ENCODE measurements around the gene AUH. TPM values are rescaled to one million over a fixed set of nuclear protein-coding genes. Genes with fewer than 3 reads are reported as not detected.

AUH gene
- total and polyA plus RNA-seq, 2 donors (not counting 1 experiment from before 2014, with no cell fraction given) = 11.3 to 55.5 TPM

DNA sequence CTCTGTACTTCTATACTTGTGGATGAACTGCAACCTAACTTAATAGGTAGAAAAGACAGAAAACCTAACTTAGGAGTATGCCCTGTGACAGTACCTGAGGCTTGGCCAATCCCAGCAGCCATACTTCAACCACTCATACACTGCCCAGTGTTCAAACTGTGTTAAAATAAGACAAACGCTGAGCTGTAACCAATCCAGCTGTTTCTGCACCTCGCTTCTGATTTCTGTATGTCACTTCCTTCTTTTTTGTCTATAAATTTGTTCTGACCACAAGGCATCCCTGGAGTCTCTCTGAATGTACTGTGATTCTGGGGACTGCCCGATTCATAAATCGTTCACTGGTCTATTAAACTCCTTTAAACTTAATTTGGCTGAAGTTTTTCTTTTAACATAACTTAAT, 41.4 kb downstream of the AUH start:
- H3K36me3 ChIP-seq (ENCODE audit: control insufficient read depth, insufficient read depth, low read length) = no peaks in the 10 kb centered on the region
- H3K4me3 ChIP-seq (replicated peaks in 1 of 4; ENCODE audit: control extremely low read depth in 1 of 4, insufficient read depth in 1 of 4, low read depth in 3 of 4, low read length in 4 of 4) = no peak overlapping the region
- no peaks in the 10 kb centered on the region for H3K4me1 ChIP-seq (ENCODE audit: control insufficient read depth, extremely low read depth, insufficient read depth, low read length)
- H3K27me3 ChIP-seq (ENCODE audit: control insufficient read depth, insufficient read depth, low read length) = no peaks in the 10 kb centered on the region
- no peak for DNase-seq (ENCODE audit: low read depth in 2 of 2)
- no peaks in the 10 kb centered on the region for H4K20me1 ChIP-seq (ENCODE audit: control insufficient read depth, extremely low read depth, insufficient read depth, low read length)
- no peaks in the 10 kb centered on the region for H3K79me2 ChIP-seq (ENCODE audit: control insufficient read depth, insufficient read depth, low read length)
- H3K9me3 ChIP-seq (ENCODE audit: control insufficient read depth, insufficient read depth, low read depth, low read length) = no peaks in the 10 kb centered on the region
- H3K9ac ChIP-seq (ENCODE audit: insufficient read depth, low read length) = no peak overlapping the region
- no peak for TF ChIP-seq EZH2 (IDR thresholded peaks at IDR 0.05; ENCODE audit: low read length, missing control alignments)
- TF ChIP-seq, protein P1, sequence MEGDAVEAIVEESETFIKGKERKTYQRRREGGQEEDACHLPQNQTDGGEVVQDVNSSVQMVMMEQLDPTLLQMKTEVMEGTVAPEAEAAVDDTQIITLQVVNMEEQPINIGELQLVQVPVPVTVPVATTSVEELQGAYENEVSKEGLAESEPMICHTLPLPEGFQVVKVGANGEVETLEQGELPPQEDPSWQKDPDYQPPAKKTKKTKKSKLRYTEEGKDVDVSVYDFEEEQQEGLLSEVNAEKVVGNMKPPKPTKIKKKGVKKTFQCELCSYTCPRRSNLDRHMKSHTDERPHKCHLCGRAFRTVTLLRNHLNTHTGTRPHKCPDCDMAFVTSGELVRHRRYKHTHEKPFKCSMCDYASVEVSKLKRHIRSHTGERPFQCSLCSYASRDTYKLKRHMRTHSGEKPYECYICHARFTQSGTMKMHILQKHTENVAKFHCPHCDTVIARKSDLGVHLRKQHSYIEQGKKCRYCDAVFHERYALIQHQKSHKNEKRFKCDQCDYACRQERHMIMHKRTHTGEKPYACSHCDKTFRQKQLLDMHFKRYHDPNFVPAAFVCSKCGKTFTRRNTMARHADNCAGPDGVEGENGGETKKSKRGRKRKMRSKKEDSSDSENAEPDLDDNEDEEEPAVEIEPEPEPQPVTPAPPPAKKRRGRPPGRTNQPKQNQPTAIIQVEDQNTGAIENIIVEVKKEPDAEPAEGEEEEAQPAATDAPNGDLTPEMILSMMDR (conservative IDR thresholded peaks at IDR 0.05 in 1 of 2, IDR thresholded peaks at IDR 0.05 in 1 of 2; ENCODE audit: low read depth in 1 of 2, low read length in 2 of 2) = no peak
- no peak overlapping the region for H3K4me2 ChIP-seq (ENCODE audit: extremely low read depth, insufficient read depth, low read length)
- no peak overlapping the region for H3K27ac ChIP-seq (ENCODE audit: insufficient read depth, low read length)
- H2AFZ ChIP-seq (ENCODE audit: low read length) = no peak overlapping the region

DNA sequence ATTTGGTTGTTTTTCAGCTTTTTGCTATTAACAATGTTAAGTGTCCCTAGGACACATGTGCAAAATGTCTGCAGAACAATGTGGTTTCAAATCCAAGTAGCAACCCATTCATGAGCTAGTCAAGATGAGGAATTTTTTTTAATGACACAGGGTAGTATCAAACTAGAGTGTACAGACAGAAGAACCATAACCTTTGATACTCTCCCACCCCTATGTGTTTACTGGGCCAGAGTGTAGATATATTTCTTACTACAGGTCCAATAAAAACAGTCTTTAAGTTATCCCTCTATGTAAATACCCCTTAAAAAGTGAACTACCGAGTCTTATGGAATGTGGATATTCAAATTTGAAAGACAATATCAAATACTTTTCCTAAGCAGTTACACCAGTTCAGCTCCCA, 45.6 kb downstream of the AUH start:
- Histone ChIP-seq H4K20me1 (ENCODE audit: control insufficient read depth, extremely low read depth, insufficient read depth, low read length) (no peaks in the 10 kb centered on the region), H3K4me3 (replicated peaks in 1 of 4; ENCODE audit: control extremely low read depth in 1 of 4, insufficient read depth in 1 of 4, low read depth in 3 of 4, low read length in 4 of 4) (no peak overlapping the region), H3K4me1 (ENCODE audit: control insufficient read depth, extremely low read depth, insufficient read depth, low read length) (no peaks in the 10 kb centered on the region), H2AFZ (ENCODE audit: low read length) (no peak overlapping the region), H3K36me3 (ENCODE audit: control insufficient read depth, insufficient read depth, low read length) (no peaks in the 10 kb centered on the region), H3K27ac (ENCODE audit: insufficient read depth, low read length) (no peak overlapping the region), H3K79me2 (ENCODE audit: control insufficient read depth, insufficient read depth, low read length) (no peaks in the 10 kb centered on the region), H3K9me3 (ENCODE audit: control insufficient read depth, insufficient read depth, low read depth, low read length) (no peaks in the 10 kb centered on the region), H3K27me3 (ENCODE audit: control insufficient read depth, insufficient read depth, low read length) (no peaks in the 10 kb centered on the region), H3K9ac (ENCODE audit: insufficient read depth, low read length) (no peak overlapping the region), H3K4me2 (ENCODE audit: extremely low read depth, insufficient read depth, low read length) (no peak overlapping the region)
- DNase-seq (ENCODE audit: low read depth in 2 of 2) = no peak
- TF ChIP-seq EZH2 (IDR thresholded peaks at IDR 0.05; ENCODE audit: low read length, missing control alignments) = no peak
- TF ChIP-seq, protein P1 (conservative IDR thresholded peaks at IDR 0.05 in 1 of 2, IDR thresholded peaks at IDR 0.05 in 1 of 2; ENCODE audit: low read depth in 1 of 2, low read length in 2 of 2) = no peak

DNA sequence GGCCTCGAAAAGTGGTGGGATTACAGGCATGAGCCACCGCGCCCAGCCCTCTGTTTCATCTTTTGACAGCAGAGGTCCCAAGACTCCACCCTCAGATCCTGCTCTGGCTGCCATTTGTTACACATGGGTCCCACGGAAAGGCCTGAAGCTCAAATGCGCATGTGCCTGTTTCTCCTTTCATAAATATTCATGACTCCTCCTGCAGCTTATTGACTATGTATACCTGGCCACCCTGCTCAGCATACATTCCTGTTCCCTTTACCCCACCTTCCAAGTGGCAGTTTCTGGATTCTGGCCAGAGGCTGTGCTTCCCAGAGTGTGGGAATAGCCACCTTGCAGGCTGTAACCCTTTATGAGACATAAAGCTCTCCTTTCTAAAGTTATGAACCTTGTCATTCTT, 46.5 kb downstream of the AUH start:
- H3K4me3 ChIP-seq (replicated peaks in 1 of 4; ENCODE audit: control extremely low read depth in 1 of 4, insufficient read depth in 1 of 4, low read depth in 3 of 4, low read length in 4 of 4) = no peak overlapping the region

More for the DNA sequence above, 46.5 kb downstream of the AUH start:
- no peaks in the 10 kb centered on the region for H3K9me3 ChIP-seq (ENCODE audit: control insufficient read depth, insufficient read depth, low read depth, low read length)
- TF ChIP-seq EZH2 (IDR thresholded peaks at IDR 0.05; ENCODE audit: low read length, missing control alignments) = no peak
- TF ChIP-seq, protein P1 (conservative IDR thresholded peaks at IDR 0.05 in 1 of 2, IDR thresholded peaks at IDR 0.05 in 1 of 2; ENCODE audit: low read depth in 1 of 2, low read length in 2 of 2) = no peak
- no peaks in the 10 kb centered on the region for H3K4me1 ChIP-seq (ENCODE audit: control insufficient read depth, extremely low read depth, insufficient read depth, low read length)
- H2AFZ ChIP-seq (ENCODE audit: low read length) = no peak overlapping the region
- no peak overlapping the region for H3K4me2 ChIP-seq (ENCODE audit: extremely low read depth, insufficient read depth, low read length)
- H3K27me3 ChIP-seq (ENCODE audit: control insufficient read depth, insufficient read depth, low read length) = no peaks in the 10 kb centered on the region
- no peaks in the 10 kb centered on the region for H4K20me1 ChIP-seq (ENCODE audit: control insufficient read depth, extremely low read depth, insufficient read depth, low read length)
- no peak for DNase-seq (ENCODE audit: low read depth in 2 of 2)
- H3K36me3 ChIP-seq (ENCODE audit: control insufficient read depth, insufficient read depth, low read length) = no peaks in the 10 kb centered on the region
- no peak overlapping the region for H3K9ac ChIP-seq (ENCODE audit: insufficient read depth, low read length)
- H3K27ac ChIP-seq (ENCODE audit: insufficient read depth, low read length) = no peak overlapping the region
- no peaks in the 10 kb centered on the region for H3K79me2 ChIP-seq (ENCODE audit: control insufficient read depth, insufficient read depth, low read length)

Measured in fibroblast of lung (primary cell).